Liver (tissue), 3 donors: ENCODE data around the gene BIRC7.

Experiments
- CTCF ChIP-seq: fragments of 150-350 bp; IDR thresholded peaks from 2 replicates; pipeline ENCODE4 v1.5.1; 2017; ENCODE audit warnings: improper control_type of control experiment, low read depth, low read length; ENCODE audit not compliant: missing input control
- EGR1 ChIP-seq, 2 donors: IDR thresholded peaks; 2 replicates each; pipeline ENCODE4 v1.6.1; 2016 to 2018; ENCODE audit warnings: antibody characterized with exemption in 2 of 2, low read depth in 2 of 2
- FOXA1 ChIP-seq: IDR thresholded peaks from 2 replicates; pipeline ENCODE4 v1.6.1; 2016; ENCODE audit warnings: antibody characterized with exemption
- GABPA ChIP-seq, 2 donors: IDR thresholded peaks in 1 of 2; conservative IDR thresholded peaks in 1 of 2; 2 replicates each; pipeline ENCODE4 v1.6.1; 2016; ENCODE audit warnings: antibody characterized with exemption in 2 of 2, mild to moderate bottlenecking in 1 of 2, moderate library complexity in 1 of 2
- HNF4A ChIP-seq, 2 donors: conservative IDR thresholded peaks; 2 replicates each; pipeline ENCODE4 v1.6.1; 2016; ENCODE audit warnings: antibody characterized with exemption in 2 of 2, mild to moderate bottlenecking in 2 of 2
- MAX ChIP-seq: IDR thresholded peaks from 2 replicates; pipeline ENCODE4 v1.6.1; 2016; ENCODE audit warnings: antibody characterized with exemption
- RAD21 ChIP-seq, 2 donors: IDR thresholded peaks; 2 replicates each; pipeline ENCODE4 v1.6.1; 2016; ENCODE audit warnings: antibody characterized with exemption in 2 of 2, mild to moderate bottlenecking in 2 of 2
- YY1 ChIP-seq: IDR thresholded peaks from 2 replicates; pipeline ENCODE4 v1.6.1; 2016; ENCODE audit warnings: antibody characterized with exemption, mild to moderate bottlenecking
- ZBTB33 ChIP-seq: IDR thresholded peaks from 2 replicates; pipeline ENCODE4 v1.6.1; 2016; ENCODE audit warnings: antibody characterized with exemption
- TF ChIP-seq, protein P1 (sequence below): IDR thresholded peaks from 2 replicates; pipeline ENCODE4 v1.6.1; 2016; ENCODE audit warnings: antibody characterized with exemption, mild to moderate bottlenecking
- donor health status: healthy.
- donor health status: healthy.

DNA sequence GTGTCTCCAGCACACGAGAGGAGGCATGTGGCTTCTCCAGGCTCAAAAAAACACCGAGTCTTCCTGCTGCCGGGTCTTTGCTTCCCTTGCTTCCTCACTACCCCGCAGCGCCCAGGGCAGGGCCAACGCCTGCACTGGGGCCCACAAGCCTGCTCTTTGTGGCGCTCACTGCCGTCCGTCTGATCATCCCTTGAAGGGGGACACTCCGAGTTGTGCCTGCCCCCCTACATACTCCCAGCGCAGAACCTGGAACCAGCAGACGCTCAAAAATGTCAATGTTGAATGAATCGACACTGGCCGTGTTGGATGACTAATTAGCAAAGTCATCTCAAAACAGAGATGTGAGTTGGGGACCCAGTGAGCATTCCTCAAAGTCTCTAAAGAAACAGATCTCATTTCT is 28.8 kb downstream of the BIRC7 start:
- TF ChIP-seq CTCF: no peak
- TF ChIP-seq YY1: no peak
- TF ChIP-seq ZBTB33: no peak
- no peak for TF ChIP-seq GABPA (IDR thresholded peaks at IDR 0.05 in 1 of 2, conservative IDR thresholded peaks at IDR 0.05 in 1 of 2)
- TF ChIP-seq EGR1 (IDR thresholded peaks at IDR 0.05; ENCODE audit: low read depth in 2 of 2): no peak
- no peak for TF ChIP-seq FOXA1
- TF ChIP-seq MAX: no peak
- TF ChIP-seq HNF4A (conservative IDR thresholded peaks at IDR 0.05): no peak
- TF ChIP-seq RAD21 (IDR thresholded peaks at IDR 0.05): no peak
- TF ChIP-seq, protein P1, sequence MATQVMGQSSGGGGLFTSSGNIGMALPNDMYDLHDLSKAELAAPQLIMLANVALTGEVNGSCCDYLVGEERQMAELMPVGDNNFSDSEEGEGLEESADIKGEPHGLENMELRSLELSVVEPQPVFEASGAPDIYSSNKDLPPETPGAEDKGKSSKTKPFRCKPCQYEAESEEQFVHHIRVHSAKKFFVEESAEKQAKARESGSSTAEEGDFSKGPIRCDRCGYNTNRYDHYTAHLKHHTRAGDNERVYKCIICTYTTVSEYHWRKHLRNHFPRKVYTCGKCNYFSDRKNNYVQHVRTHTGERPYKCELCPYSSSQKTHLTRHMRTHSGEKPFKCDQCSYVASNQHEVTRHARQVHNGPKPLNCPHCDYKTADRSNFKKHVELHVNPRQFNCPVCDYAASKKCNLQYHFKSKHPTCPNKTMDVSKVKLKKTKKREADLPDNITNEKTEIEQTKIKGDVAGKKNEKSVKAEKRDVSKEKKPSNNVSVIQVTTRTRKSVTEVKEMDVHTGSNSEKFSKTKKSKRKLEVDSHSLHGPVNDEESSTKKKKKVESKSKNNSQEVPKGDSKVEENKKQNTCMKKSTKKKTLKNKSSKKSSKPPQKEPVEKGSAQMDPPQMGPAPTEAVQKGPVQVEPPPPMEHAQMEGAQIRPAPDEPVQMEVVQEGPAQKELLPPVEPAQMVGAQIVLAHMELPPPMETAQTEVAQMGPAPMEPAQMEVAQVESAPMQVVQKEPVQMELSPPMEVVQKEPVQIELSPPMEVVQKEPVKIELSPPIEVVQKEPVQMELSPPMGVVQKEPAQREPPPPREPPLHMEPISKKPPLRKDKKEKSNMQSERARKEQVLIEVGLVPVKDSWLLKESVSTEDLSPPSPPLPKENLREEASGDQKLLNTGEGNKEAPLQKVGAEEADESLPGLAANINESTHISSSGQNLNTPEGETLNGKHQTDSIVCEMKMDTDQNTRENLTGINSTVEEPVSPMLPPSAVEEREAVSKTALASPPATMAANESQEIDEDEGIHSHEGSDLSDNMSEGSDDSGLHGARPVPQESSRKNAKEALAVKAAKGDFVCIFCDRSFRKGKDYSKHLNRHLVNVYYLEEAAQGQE: no peak
